ENCODE results near the gene GTSE1. TPM values are rescaled to one million over a fixed set of nuclear protein-coding genes. Genes with fewer than 3 reads are reported as not detected.

GTSE1 gene
- total RNA-seq, 1 experiment from 2014 or later: 42.6 TPM

- no peak overlapping the region for H3K27ac ChIP-seq (ENCODE audit: insufficient read length, low read depth, low read length)
- no peaks in the 10 kb centered on the region for H3K27me3 Mint-ChIP-seq (ENCODE audit: low read depth)
- no peak overlapping the region for H3K4me3 Mint-ChIP-seq
- no peak overlapping the region for H4K91ac ChIP-seq (ENCODE audit: insufficient read length, low read depth, low read length)
- no peak overlapping the region for H2BK20ac ChIP-seq (ENCODE audit: low read depth, low read length, poor library complexity, severe bottlenecking)
- H2AFZ ChIP-seq (ENCODE audit: low read length): no peak overlapping the region
- no peak overlapping the region for H4K8ac ChIP-seq (replicated peaks; ENCODE audit: insufficient read length, low read depth, low read length)
- H4K5ac ChIP-seq (ENCODE audit: insufficient read length, low read depth, low read length): no peak overlapping the region
- no peaks in the 10 kb centered on the region for H3K27me3 ChIP-seq (ENCODE audit: insufficient read depth, low read length)
- no peak overlapping the region for H3K18ac ChIP-seq (ENCODE audit: insufficient read length, low read depth, low read length)
- no peak overlapping the region for H3K23ac ChIP-seq (ENCODE audit: insufficient read length, low read depth, low read length)
- H2BK120ac ChIP-seq (ENCODE audit: low read depth, low read length, poor library complexity, severe bottlenecking): no peak overlapping the region
- no peak overlapping the region for H3K56ac ChIP-seq (ENCODE audit: insufficient read length, low read depth, low read length)
- H3K23me2 ChIP-seq (ENCODE audit: insufficient read length, low read depth, low read length, poor library complexity, severe bottlenecking): no peaks in the 10 kb centered on the region
- no peak overlapping the region for H2AK5ac ChIP-seq (ENCODE audit: insufficient read length, low read length)
- H4K20me1 ChIP-seq (ENCODE audit: control insufficient read depth, insufficient read depth, insufficient read length): no peaks in the 10 kb centered on the region
- no peak overlapping the region for H3K9ac ChIP-seq (ENCODE audit: extremely low read depth, insufficient read length, low read length)
- H3K4ac ChIP-seq (ENCODE audit: low read depth, low read length): no peak overlapping the region
- no peak overlapping the region for H3K27ac Mint-ChIP-seq
- H2BK12ac ChIP-seq (ENCODE audit: insufficient read length, low read depth, low read length): no peak overlapping the region
- no peak for TF ChIP-seq CTCF (conservative IDR thresholded peaks at IDR 0.05)
- no peak overlapping the region for H3K4me2 ChIP-seq (ENCODE audit: insufficient read depth, insufficient read length, low read length)
- no peak for DNase-seq
- H3K79me1 ChIP-seq (ENCODE audit: insufficient read depth, low read depth, low read length, poor library complexity, severe bottlenecking): no peaks in the 10 kb centered on the region
- no peak overlapping the region for H2BK15ac ChIP-seq (ENCODE audit: low read depth, low read length)
- H3K9me3 ChIP-seq (ENCODE audit: control insufficient read depth, low read depth, low read length): no peaks in the 10 kb centered on the region
- H3K36me3 Mint-ChIP-seq (ENCODE audit: insufficient read depth in 1 of 3, low read depth in 3 of 3): peaks cover 19 to 74% (median 50%) of the 10 kb centered on the region in 3 experiments; a peak in 6 of 7 replicates
- H3K9me3 Mint-ChIP-seq: no peaks in the 10 kb centered on the region
- H3K4me1 ChIP-seq (ENCODE audit: insufficient read depth, low read length): no peaks in the 10 kb centered on the region
- no peak overlapping the region for H3K14ac ChIP-seq (ENCODE audit: insufficient read depth, low read length)
- no CpG with 5 or more reads among the region's 8 CpGs for WGBS (ENCODE audit: extremely low coverage, insufficient read length, low lambda C conversion rate)
- H3K4me1 Mint-ChIP-seq: peaks cover 4 to 11% of the 10 kb centered on the region in 2 experiments
- H2BK5ac ChIP-seq (ENCODE audit: insufficient read length, low read length): no peak overlapping the region
- no peaks in the 10 kb centered on the region for H3K79me2 ChIP-seq (ENCODE audit: insufficient read depth, low read length)
- H3T11ph ChIP-seq (ENCODE audit: low read length): no peak overlapping the region
Observed at GRCh38 chr22:46329616-46330015, 32.9 kb downstream of the GTSE1 start.

Data from H9 (cell line).